CD4-positive, alpha-beta memory T cell (primary cell): ENCODE results near the gene GCC1. TPM values are rescaled to one million over a fixed set of nuclear protein-coding genes. Genes with fewer than 3 reads are reported as not detected.

Source experiments
- CTCF ChIA-PET: fragments of 350-600 bp; sonication (Branson Sonifier 250); formaldehyde crosslinking; loops from one replicate; lab custom pipeline; 2021; ENCODE audit warnings: inconsistent platforms; ENCODE audit not compliant: partially characterized antibody; lab: Charles Lee
- POLR2A ChIA-PET: fragments of 350-600 bp; sonication (Branson Sonifier 250); formaldehyde crosslinking; loops from one replicate; lab custom pipeline; 2021; ENCODE audit not compliant: partially characterized antibody; lab: Charles Lee
- DNase-seq, 5 donors: peaks; one replicate each; pipeline versions ENCODE4 v3.0.0 to v3.0.0-alpha.2; 2020 to 2022; ENCODE audit warnings: mixed read lengths in 1 of 5
- H3K27ac ChIP-seq: one replicate; pipeline ENCODE4 v1.7.0; 2013; ENCODE audit warnings: low read depth, low read length
- H3K27me3 ChIP-seq: 2 replicates; pipeline ENCODE4 v1.7.0; 2013; ENCODE audit warnings: mild to moderate bottlenecking, low read length, moderate library complexity; ENCODE audit not compliant: insufficient read depth
- H3K36me3 ChIP-seq: 2 replicates; pipeline ENCODE4 v1.7.0; 2013; ENCODE audit warnings: mild to moderate bottlenecking, low read length, moderate library complexity; ENCODE audit not compliant: insufficient read depth
- H3K4me1 ChIP-seq: 2 replicates; pipeline ENCODE4 v1.7.0; 2013; ENCODE audit warnings: mild to moderate bottlenecking, low read length, moderate library complexity; ENCODE audit not compliant: insufficient read depth
- H3K4me3 ChIP-seq, 2 donors: one replicate each; pipeline ENCODE4 v1.7.0; 2013; ENCODE audit warnings: low read length in 2 of 2, mild to moderate bottlenecking in 1 of 2
- H3K9me3 ChIP-seq, 2 donors: one replicate each; pipeline ENCODE4 v1.7.0; 2013; ENCODE audit warnings: low read length in 2 of 2, control low read depth in 1 of 2; ENCODE audit not compliant: control insufficient read depth in 1 of 2
- H3K27ac Mint-ChIP-seq, 7 donors: one replicate each; pipeline ENCODE4 v1.8.0; 2020 to 2021; ENCODE audit warnings: mixed read lengths in 7 of 7, mild to moderate bottlenecking in 6 of 7, inconsistent platforms in 3 of 7, moderate library complexity in 3 of 7
- H3K27me3 Mint-ChIP-seq, 2 donors: one replicate each; pipeline ENCODE4 v1.8.0; 2020 to 2021; ENCODE audit warnings: mixed read lengths in 2 of 2
- H3K36me3 Mint-ChIP-seq, 2 donors: one replicate each; pipeline ENCODE4 v1.8.0; 2020 to 2021; ENCODE audit warnings: mixed read lengths in 2 of 2, inconsistent platforms in 1 of 2, mild to moderate bottlenecking in 1 of 2
- H3K4me1 Mint-ChIP-seq, 4 donors: one replicate each; pipeline ENCODE4 v1.8.0; 2020 to 2021; ENCODE audit warnings: mixed read lengths in 4 of 4, mild to moderate bottlenecking in 1 of 4
- H3K4me3 Mint-ChIP-seq, 8 donors: one replicate each; pipeline ENCODE4 v1.8.0; 2020 to 2021; ENCODE audit warnings: mixed read lengths in 8 of 8, mild to moderate bottlenecking in 7 of 8, moderate library complexity in 6 of 8, inconsistent platforms in 3 of 8
- H3K9me3 Mint-ChIP-seq, 8 donors: one replicate each; pipeline ENCODE4 v1.8.0; 2020 to 2021; ENCODE audit warnings: mixed read lengths in 8 of 8, mild to moderate bottlenecking in 5 of 8, inconsistent platforms in 3 of 8, moderate library complexity in 1 of 8
- intact Hi-C: fragments of 100-400 bp; cut with micrococcal nuclease; formaldehyde crosslinking; loops from one replicate; pipeline ENCODE4 v1.15.1; 2023
- polyA plus RNA-seq, 2 donors: library from polyadenylated mRNA; unstranded; fragments of 300-500 nt; fragmentation: Illumina TruSeq; gene quantifications; one replicate each; pipeline ENCODE4 v1.2.3, GENCODE V29; 2021
- total RNA-seq, 2 experiments: library from RNA; stranded (reverse); gene quantifications; one replicate each; pipeline ENCODE4 v1.2.3, GENCODE V29; 2021

GCC1 gene
- 10 to 100 TPM; 29.1 to 30.0 TPM for total RNA-seq
- polyA plus RNA-seq, result 10 to 100 TPM in 1 of 2 donors, 1 to 10 TPM in 1; 7.9 to 20.7 TPM

- no peaks in the 10 kb centered on the region for H3K27me3 Mint-ChIP-seq
- ChIA-PET POLR2A (interaction anchor here (0.7 to 5.7 kb wide), 8 partner anchors 9 to 759 kb away, joined by 3 to 40 read pairs (median 5); partner anchors contain the start of genes RBM28, SND1 and ZNF800), CTCF (interaction anchor here (0.9 to 1.0 kb wide), 2 partner anchors 193 to 551 kb away, joined by 3 to 4 read pairs; partner anchors contain the start of gene ZNF800)
- peak within 1 kb of the TSS; percentile 89 to 96 (median 92) for H3K4me3 Mint-ChIP-seq
- peaks cover 30 to 56% of the 10 kb centered on the region in 2 donors for H3K36me3 Mint-ChIP-seq
- Histone ChIP-seq H3K27me3 (no peaks in the 10 kb centered on the region), H3K36me3 (peaks cover 18% of the 10 kb centered on the region), H3K4me1 (peaks cover 77% of the 10 kb centered on the region), H3K9me3 (no peaks in the 10 kb centered on the region), H3K27ac (peak within 1 kb of the TSS; percentile 89), H3K4me3 (peak within 1 kb of the TSS; percentile 80 to 90)
- peaks cover 41 to 87% (median 74%) of the 10 kb centered on the region in 4 donors for H3K4me1 Mint-ChIP-seq
- DNase-seq, result peak; percentile 90 to 95 (median 91)
- no peaks in the 10 kb centered on the region for H3K9me3 Mint-ChIP-seq
- peak within 1 kb of the TSS; percentile 88 to 97 (median 95) for H3K27ac Mint-ChIP-seq
- intact Hi-C loops, result loop anchor here (2.0 to 5.0 kb wide), 4 partner anchors 238 to 872 kb away; partner anchors contain the start of genes GRM8 and HILPDA
Measured at GRCh38 chr7:127585044-127585953, at the start of gene GCC1. GCC1 (minus strand) TSS chr7:127585596; CDS start chr7:127585182, 414 bp downstream.

DNA sequence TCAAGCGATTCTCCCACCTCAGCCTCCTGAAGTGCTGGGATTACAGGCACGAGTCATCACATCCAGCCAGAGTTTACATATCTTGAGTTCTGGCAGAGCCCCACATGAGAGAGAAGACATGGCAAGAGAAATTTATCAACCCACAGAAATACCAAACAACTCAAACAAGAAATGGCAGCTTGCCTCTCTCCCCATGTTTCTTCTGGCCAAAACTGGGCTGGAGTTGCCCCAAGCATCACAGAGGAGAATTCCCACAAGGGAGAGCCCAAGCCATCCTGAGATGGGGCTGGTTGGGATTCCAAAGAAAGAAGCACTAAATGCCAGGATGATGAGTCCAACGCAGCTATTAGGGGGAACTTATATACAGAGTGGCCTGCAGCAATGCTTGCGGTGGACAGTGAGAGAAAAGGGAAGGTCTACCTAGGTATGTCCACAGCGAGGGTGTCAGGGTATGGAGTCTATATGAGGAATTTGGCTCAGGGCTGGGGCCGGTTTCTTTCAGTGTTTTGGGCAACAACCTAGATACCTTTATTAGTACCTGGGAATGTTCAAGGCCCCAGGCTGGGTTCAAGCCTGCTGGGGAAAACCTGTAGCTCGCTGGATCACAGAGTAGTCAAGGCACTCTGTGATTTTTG, 47.0 kb upstream of the GCC1 start:
- Histone ChIP-seq H3K27ac (no peak overlapping the region), H3K27me3 (no peaks in the 10 kb centered on the region), H3K4me1 (no peaks in the 10 kb centered on the region), H3K4me3 (no peak overlapping the region), H3K9me3 (no peaks in the 10 kb centered on the region), H3K36me3 (no peaks in the 10 kb centered on the region)
- no peak for DNase-seq
- Mint-ChIP-seq H3K9me3 (no peaks in the 10 kb centered on the region), H3K4me3 (no peak overlapping the region), H3K4me1 (peaks cover 0 to 1% (median 0%) of the 10 kb centered on the region in 4 donors), H3K27ac (no peak overlapping the region), H3K27me3 (peaks cover 22 to 26% of the 10 kb centered on the region in 2 donors), H3K36me3 (no peaks in the 10 kb centered on the region)
- ChIA-PET CTCF (no interaction called here), POLR2A (no interaction called here)
- intact Hi-C loops, result no loop called here

- peak overlapping the region in 1 of 7 donors; percentile 20 for H3K27ac Mint-ChIP-seq
- intact Hi-C loops, result no loop called here
- no peaks in the 10 kb centered on the region for H3K9me3 Mint-ChIP-seq
- H3K4me3 Mint-ChIP-seq, result no peak overlapping the region
- no peaks in the 10 kb centered on the region for H3K36me3 Mint-ChIP-seq
- peaks cover 17 to 26% of the 10 kb centered on the region in 2 donors for H3K27me3 Mint-ChIP-seq
- POLR2A ChIA-PET, result no interaction called here
- H3K4me1 Mint-ChIP-seq, result peaks cover 0 to 1% (median 0%) of the 10 kb centered on the region in 4 donors
- Histone ChIP-seq H3K4me1 (no peaks in the 10 kb centered on the region), H3K4me3 (no peak overlapping the region), H3K9me3 (no peaks in the 10 kb centered on the region), H3K27me3 (no peaks in the 10 kb centered on the region), H3K27ac (no peak overlapping the region), H3K36me3 (no peaks in the 10 kb centered on the region)
- peak in 2 of 5 donors; percentile 6 for DNase-seq
- CTCF ChIA-PET, result interaction anchor here (0.6 to 0.8 kb wide), 2 partner anchors 280 to 579 kb away, joined by 3 read pairs; no protein-coding TSS in a partner anchor
Measured at GRCh38 chr7:127629268-127629854, 44.0 kb upstream of the GCC1 start.

- no peaks in the 10 kb centered on the region for H3K36me3 Mint-ChIP-seq
Measured at GRCh38 chr7:127628445-127628844, 43.0 kb upstream of the GCC1 start.

GRCh38 chr7:127625331-127625730, 39.9 kb upstream of the GCC1 start:
- Mint-ChIP-seq H3K27me3 (peaks cover 17 to 34% of the 10 kb centered on the region in 2 donors), H3K4me1 (peaks cover 0 to 6% (median 2%) of the 10 kb centered on the region in 4 donors), H3K36me3 (no peaks in the 10 kb centered on the region), H3K27ac (no peak overlapping the region), H3K4me3 (no peak overlapping the region), H3K9me3 (no peaks in the 10 kb centered on the region)
- DNase-seq, result no peak
- H3K27me3 ChIP-seq, result no peaks in the 10 kb centered on the region
- no peaks in the 10 kb centered on the region for H3K4me1 ChIP-seq
- ChIA-PET POLR2A (no interaction called here), CTCF (no interaction called here)
- H3K9me3 ChIP-seq, result no peaks in the 10 kb centered on the region
- H3K27ac ChIP-seq, result no peak overlapping the region
- no peak overlapping the region for H3K4me3 ChIP-seq
- no peaks in the 10 kb centered on the region for H3K36me3 ChIP-seq
- intact Hi-C loops, result no loop called here

More at GRCh38 chr7:127628445-127628844, 43.0 kb upstream of the GCC1 start:
- Mint-ChIP-seq H3K27me3 (peaks cover 14 to 22% of the 10 kb centered on the region in 2 donors), H3K4me3 (no peak overlapping the region), H3K4me1 (peaks cover 0 to 1% (median 0%) of the 10 kb centered on the region in 4 donors), H3K27ac (no peak overlapping the region), H3K9me3 (no peaks in the 10 kb centered on the region)
- intact Hi-C loops, result no loop called here
- H3K4me3 ChIP-seq, result no peak overlapping the region
- no peaks in the 10 kb centered on the region for H3K4me1 ChIP-seq
- H3K27ac ChIP-seq, result no peak overlapping the region
- no peaks in the 10 kb centered on the region for H3K9me3 ChIP-seq
- H3K36me3 ChIP-seq, result no peaks in the 10 kb centered on the region
- POLR2A ChIA-PET, result no interaction called here
- CTCF ChIA-PET, result interaction anchor here (0.6 to 0.8 kb wide), 2 partner anchors 279 to 580 kb away, joined by 3 read pairs; no protein-coding TSS in a partner anchor
- no peaks in the 10 kb centered on the region for H3K27me3 ChIP-seq
- DNase-seq, result no peak

DNA sequence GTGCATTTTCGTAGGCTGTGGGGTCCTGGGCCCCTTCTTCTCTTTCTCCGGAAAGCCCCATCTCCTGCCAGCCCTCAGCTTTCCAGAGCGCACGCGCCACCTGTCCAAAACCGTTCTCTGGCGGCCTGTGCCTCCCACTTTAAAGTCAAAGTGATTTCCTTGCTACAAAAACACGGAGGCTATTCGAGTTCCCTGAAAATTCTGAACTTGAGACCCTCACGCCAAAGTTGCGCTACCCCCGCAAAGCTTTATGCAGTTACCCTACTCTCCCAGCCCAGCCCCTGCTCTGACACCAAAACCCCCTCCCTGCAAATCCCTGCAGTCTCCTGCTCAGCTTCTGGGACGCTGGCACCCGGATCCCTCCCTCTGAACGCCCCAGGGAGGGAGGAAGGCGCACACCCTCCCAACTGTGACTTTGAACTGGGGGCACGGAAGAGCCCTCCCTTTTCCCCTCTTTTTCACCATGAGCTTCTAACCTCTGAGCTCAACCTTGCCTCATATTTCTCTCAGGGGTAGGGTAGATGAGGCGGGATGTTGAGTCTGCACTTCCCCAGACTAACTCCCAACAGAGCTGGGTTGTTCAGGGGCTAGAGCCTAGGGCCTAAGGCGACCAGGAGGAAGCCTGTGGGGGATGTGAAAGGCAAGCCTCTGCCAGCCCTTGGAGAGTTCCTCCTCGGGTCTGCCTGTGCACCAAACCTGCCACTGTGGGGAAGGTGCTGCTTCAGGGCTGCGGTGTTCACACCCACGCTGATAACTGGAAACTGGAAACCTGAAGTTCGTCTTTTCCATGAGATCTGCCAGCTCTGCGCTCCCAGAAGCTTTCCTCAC, 35.2 kb upstream of the GCC1 start:
- H3K4me3 Mint-ChIP-seq, result peak overlapping the region in 2 of 8 donors; percentile 5 to 14
- H3K4me1 ChIP-seq, result no peaks in the 10 kb centered on the region
- peaks cover 0 to 7% (median 2%) of the 10 kb centered on the region in 4 donors for H3K4me1 Mint-ChIP-seq
- H3K4me3 ChIP-seq, result no peak overlapping the region
- H3K27me3 ChIP-seq, result peaks cover 11% of the 10 kb centered on the region
- no peak for DNase-seq
- H3K9me3 ChIP-seq, result no peaks in the 10 kb centered on the region
- intact Hi-C loops, result no loop called here
- ChIA-PET CTCF (no interaction called here), POLR2A (no interaction called here)
- H3K27me3 Mint-ChIP-seq, result peaks cover 42 to 55% of the 10 kb centered on the region in 2 donors
- H3K27ac ChIP-seq, result no peak overlapping the region
- no peaks in the 10 kb centered on the region for H3K36me3 Mint-ChIP-seq
- H3K9me3 Mint-ChIP-seq, result no peaks in the 10 kb centered on the region
- no peaks in the 10 kb centered on the region for H3K36me3 ChIP-seq
- H3K27ac Mint-ChIP-seq, result peak overlapping the region in 1 of 7 donors; percentile 33
